Skin epidermis (tissue), 12 donors: ENCODE data around the gene SLC38A2.
A peak's percentile ranks its signal among the peaks of the same experiment; 100 is the strongest.

ENCODE experiments used
- H3K27ac ChIP-seq, 21 experiments: fragments of 200-600 bp; sonication (generic) in 11 of 21; one replicate each; pipeline ENCODE4 v1.5.0; 2020; ENCODE audit warnings: mild to moderate bottlenecking in 3 of 21, inconsistent platforms in 2 of 21, moderate library complexity in 2 of 21
- H3K4me3 ChIP-seq, 7 experiments: fragments of 200-600 bp; sonication (generic) in 2 of 7; one replicate each; pipeline ENCODE4 v1.5.0; 2020; ENCODE audit warnings: inconsistent platforms in 2 of 7, mild to moderate bottlenecking in 2 of 7, moderate library complexity in 1 of 7

SLC38A2 gene

DNA sequence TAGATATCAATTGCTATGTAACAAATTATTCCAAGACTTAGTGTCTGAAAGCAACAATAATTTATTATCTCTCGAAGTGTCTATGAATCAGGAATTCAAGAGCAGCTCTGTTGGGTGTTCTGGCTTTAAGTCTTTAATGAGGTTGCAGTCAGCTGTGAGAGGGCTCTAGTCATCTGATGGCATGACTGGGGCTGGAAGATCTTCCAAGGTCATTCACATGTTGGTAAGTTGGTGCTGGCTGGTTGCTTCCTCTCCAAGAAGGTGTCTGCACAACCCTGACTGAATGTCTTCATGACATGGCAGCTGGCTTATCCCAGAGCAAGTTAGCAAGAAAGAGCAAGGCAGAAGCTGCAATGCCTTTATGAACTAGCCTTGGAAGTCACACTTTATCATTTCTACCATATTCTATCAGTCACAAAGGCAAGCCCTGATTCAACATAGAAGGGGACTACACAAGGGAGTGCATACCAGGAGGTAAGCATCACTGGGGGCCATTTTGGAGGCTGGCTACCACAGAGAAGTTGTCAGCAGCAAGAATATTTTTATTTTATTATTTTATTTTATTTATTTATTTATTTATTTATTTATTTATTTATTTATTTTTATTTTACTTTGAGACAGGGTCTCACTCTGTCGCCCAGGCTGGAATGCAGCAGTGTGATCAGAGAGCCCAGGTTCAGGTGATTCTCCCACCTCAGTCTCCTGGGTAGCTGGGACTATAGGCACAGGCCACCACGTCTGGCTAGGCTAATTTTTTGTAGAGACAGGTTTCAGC lies 7.6 kb upstream of the SLC38A2 start:
- Histone ChIP-seq H3K27ac (no peak overlapping the region), H3K4me3 (no peak overlapping the region)

DNA sequence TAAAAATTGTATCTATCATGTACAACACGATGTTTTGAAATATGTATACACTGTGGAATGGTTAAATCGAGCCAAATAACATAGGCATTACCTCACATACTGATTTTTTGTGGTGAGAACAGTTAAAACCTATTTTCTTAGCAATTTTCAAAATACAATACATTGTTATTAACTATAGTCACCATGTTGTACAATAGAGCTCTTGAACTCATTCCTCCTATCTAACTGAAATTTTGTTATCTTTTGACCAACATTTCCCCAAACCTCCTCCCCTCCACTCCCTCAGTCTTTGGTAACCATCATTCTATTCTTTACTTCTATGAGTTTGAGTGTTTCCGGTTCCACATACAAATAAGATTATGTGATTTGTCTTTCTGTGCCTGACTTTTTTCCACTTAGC lies 6.8 kb upstream of the SLC38A2 start:
- H3K27ac ChIP-seq, result no peak overlapping the region
- H3K4me3 ChIP-seq, result no peak overlapping the region

DNA sequence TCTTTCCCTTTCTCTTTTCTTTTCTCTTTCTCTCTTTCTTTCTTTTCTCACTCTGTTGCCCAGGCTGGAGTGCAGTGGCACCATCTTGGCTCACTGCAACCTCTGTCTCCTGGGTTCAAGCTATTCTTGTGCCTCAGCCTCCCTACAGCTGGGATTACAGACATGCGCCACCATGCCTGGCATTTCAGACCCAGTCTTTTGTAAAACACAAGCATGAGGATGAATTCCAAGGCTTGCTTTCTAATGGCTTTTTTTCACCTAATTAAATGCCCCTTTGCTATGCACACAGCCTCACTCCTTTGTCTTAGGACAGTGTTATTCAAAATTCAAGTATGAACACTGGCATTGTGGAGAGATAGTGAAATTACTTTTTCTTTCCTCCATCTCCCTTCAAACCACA lies 6.0 kb upstream of the SLC38A2 start:
- Histone ChIP-seq H3K4me3 (no peak overlapping the region), H3K27ac (no peak overlapping the region)

GRCh38 chr12:46377678-46378077 lies 5.1 kb upstream of the SLC38A2 start:
- Histone ChIP-seq H3K4me3 (no peak overlapping the region), H3K27ac (no peak overlapping the region)

DNA sequence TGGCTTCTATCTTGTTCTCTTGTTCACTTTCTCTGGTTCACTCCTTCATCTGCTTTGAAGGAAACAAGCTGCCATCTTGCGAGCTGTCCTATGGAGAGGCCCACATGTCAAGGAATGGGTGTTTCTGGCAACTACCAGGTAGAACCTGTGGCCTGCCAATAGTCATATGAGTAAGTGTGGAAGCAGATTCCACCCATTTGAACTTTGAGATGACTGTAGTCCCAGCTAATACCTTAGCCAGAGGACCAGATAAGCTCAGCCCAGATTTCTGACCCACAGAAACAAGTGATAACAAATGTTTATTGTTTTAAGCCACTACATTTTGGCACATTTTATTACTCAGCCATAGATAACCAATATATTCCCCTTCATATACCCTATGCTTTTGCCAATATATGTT lies 4.0 kb upstream of the SLC38A2 start:
- H3K4me3 ChIP-seq, result no peak overlapping the region
- no peak overlapping the region for H3K27ac ChIP-seq

DNA sequence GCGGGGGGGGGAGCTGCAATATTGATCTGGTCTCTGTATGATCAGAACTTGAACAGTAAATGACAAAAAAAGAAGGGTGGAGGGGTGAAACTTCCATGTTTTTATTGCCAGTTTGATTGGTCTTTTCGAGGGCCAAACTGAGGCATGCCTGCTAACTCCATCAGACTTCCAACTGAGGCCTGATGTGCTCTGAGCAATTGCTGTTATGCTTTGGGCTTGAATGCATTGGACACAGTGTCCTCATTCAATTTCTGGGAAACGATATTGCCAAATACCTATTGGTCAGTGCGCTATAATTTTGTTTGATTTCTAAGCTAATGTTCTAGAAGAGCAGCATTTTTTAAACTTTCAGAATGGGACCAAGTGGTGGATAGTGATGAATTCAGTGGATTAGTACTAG lies 2.1 kb upstream of the SLC38A2 start:
- H3K4me3 ChIP-seq, result no peak overlapping the region
- H3K27ac ChIP-seq, result peak overlapping the region in 1 of 21 experiments; percentile 99

DNA sequence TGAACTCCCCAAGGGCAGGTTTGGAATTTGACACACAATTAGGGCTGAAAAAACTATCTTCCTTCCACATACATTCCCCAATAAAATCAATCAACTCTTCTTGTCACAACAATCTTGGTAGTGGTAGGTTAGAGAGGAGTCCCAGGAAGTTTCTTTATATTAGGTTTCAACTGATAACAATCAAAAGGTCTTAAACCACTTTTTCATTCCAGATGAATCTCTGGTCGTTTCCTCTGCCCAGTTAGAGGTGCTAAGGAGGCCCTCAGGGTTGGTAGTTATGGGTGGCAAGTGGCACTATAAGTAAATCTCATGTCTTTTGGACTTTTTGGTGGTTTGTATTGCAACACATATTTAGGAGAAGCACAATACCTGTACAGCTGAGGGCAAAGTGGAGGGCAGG lies 1.7 kb upstream of the SLC38A2 start:
- Histone ChIP-seq H3K4me3 (peak overlapping the region in 1 of 7 experiments; percentile 91), H3K27ac (peak overlapping the region in 6 of 21 experiments; percentile 96 to 99 (median 98))

GRCh38 chr12:46373301-46374296 lies 1.0 kb upstream of the SLC38A2 start:
- H3K27ac ChIP-seq, result peak overlapping the region; percentile 19 to 99 (median 97)
- peak overlapping the region; percentile 87 to 98 (median 96) for H3K4me3 ChIP-seq

DNA sequence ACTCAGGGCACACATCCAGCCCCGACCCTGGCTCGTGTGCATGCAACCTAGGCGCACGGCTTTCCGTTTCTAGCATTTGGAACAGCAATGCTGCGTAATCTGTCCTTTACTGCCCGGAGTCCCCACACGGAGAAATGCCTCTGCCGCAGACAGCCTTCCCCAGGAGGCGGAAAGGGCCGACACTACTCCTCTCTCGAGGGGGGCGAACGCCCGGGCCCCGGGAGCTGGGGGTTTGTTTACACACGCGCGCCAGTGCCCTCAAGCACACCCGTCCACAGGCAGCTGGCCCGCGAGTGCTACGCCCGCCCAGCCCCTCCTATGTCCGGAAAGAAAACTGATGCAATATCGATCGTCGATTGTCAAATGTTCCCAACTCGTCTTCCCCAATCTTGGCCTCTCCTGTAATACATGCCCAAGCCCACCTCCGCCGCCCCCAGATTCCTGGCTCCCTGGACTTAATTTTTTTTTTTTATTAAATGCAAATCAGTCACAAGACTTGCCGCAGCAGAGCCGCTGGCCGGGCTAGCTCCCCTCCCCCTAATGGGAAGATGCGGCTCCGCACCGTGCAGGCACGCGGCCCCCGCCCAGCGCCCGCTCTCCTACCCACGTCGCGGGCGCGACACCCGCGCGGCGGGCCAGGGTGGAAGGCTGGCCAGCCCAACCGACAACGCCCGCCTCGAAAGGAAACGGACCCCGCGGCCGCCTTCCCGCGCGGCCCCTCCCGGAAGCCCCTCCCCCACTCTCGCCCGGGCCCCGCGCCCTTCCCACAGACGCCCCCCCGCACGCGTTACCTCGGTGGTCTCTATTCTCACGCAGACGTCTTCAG lies 642 bp downstream of the SLC38A2 start:
- Histone ChIP-seq H3K4me3 (peak overlapping the region; percentile 87 to 98 (median 96)), H3K27ac (peak overlapping the region; percentile 91 to 99 (median 98))

DNA sequence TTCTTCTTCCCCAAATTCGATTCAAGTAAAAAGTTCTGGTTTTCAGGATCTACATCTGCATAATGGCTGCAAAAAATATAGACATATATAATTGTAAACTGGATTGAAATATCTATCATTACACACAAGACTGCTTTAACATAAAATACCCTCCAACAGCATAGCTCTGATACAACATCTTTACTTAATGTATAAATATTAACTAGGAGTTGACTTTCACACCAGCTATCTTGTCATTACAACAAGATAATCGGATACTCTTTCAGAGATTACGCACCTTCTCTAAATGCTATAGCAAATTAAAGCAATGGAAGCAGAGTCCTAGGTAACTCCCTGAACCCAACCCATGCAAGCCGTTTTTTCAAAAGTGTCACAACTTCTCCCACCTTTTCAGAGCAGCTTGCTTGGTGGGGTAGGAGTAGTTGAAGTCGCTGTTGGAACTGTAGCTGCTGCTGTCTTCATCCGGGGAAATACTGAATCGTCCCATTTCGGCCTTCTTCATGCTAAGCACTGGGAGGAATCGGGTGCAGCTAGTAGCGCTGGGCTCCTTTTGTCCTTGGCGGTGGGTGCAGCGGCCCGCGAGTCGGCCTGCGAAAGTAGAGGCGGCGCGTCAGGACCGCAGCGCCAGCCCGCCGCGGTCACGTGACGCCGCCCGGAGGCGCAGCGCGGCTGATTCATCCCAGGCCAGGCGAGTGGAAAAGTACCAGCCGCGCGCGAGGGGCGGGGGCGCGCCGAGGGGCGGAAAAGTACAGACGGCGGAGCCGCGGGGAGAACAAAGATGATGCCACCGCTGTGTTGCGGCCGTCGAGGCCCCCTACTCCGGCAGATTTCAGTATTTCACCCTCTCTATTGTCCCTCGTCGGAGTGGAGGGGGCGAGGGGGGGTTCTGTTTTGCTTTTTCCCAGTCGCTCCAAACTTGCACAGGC lies 1.5 kb downstream of the SLC38A2 start:
- Histone ChIP-seq H3K27ac (peak overlapping the region; percentile 91 to 99 (median 98)), H3K4me3 (peak overlapping the region; percentile 87 to 98 (median 96))

DNA sequence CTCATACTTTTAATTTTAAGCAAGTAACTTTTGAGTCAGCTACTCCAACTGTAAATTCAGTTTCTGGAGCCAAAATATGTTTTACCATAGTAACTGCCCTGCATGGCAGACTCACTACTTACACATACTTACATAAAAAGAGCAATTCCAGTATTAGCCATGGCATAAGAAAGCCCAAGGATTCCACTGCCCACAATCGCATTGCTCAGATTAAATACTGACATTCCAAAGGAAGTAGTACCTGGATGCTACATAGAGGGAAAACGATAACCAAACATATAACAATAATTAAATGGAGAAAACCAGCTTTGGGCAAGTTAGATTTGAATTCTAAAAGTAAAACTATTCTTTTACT lies 2.2 kb downstream of the SLC38A2 start:
- Histone ChIP-seq H3K27ac (peak overlapping the region in 17 of 21 experiments; percentile 8 to 99 (median 96)), H3K4me3 (peak overlapping the region; percentile 87 to 98 (median 96))

DNA sequence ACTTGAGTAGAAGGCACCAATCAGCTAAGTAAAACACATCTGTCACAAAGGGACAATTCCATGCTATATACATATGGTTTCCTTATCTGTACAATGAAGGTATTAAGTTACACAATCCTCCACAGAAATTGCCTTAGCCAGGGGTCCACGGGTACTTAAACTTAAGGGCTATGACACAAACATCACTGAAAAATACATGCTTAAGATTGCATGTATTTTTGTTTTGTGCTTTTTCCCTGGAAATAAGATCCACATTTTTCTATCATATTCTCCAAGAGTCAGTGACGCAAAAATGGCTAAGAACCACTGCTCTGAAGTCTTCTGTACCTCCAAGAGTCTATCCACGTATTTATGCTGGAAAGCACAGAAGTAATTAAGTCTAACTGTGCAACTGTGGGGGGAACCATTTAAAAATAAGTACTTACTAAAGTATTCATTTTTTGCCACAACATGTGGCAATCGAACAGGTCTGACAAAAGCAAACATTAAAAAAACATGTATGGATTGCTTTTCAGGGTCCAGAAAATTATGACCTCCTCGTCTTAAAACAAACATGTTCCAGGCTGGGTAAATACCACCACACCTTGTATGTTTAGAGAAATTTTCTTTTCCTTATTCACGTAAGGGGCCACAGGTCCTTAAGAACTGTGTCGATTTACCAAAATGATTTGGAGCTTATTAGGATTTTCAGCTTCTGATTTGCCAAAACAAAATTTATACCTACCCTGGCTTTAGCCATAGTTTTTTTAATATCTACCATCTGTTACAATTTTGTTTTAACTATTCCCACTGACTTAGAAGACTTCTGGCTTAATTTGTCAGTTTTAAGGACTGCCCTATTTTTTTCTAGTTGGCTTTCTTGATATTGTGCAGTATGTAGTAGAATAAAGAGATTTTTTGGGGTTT lies 2.8 kb downstream of the SLC38A2 start:
- peak overlapping the region in 14 of 21 experiments; percentile 8 to 99 (median 96) for H3K27ac ChIP-seq
- H3K4me3 ChIP-seq, result peak overlapping the region; percentile 87 to 98 (median 96)

DNA sequence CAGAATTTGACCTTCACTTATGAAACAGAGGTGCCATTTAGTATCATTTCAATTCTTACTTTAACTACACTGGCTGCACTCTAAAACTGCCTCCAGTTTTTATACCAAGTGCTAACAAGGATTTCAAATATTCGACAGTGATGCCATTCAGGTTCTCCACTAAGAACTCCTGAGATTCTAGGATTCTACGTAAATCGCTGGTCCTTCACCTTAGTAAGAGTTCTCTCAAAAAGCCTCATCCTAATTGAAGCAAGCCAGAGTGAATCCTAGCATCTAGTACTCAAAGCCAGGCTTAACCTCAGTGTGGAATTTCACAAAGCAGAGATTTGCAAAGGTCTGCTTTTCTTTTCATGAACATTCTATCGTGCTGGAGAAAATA lies 3.5 kb downstream of the SLC38A2 start:
- H3K4me3 ChIP-seq, result peak overlapping the region; percentile 87 to 98 (median 96)
- H3K27ac ChIP-seq, result peak overlapping the region in 10 of 21 experiments; percentile 20 to 99 (median 48)

DNA sequence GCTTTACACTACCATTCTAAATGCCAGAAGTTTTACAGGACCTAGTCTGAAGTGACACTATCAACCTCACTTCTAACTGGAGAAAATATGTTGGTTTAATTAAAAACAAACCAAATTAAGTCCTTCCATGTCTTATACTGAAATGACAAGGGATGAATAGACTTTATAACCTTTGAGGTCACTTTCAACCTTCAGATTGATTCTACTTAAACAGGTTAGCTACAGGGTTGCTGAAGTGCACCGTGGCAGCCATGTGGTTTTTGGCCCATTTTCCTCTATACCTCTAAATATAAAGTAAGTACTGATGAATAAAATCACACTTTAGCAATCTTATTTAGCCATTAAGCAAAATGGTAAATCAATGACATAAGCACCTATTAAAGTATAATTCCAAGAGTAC lies 3.9 kb downstream of the SLC38A2 start:
- peak overlapping the region in 8 of 21 experiments; percentile 26 to 99 (median 49) for H3K27ac ChIP-seq

GRCh38 chr12:46368138-46368537 lies 4.4 kb downstream of the SLC38A2 start:
- Histone ChIP-seq H3K4me3 (peak overlapping the region; percentile 87 to 98 (median 96)), H3K27ac (peak overlapping the region in 11 of 21 experiments; percentile 18 to 99 (median 41))

More for the DNA sequence above, 3.9 kb downstream of the SLC38A2 start:
- H3K4me3 ChIP-seq, result peak overlapping the region; percentile 87 to 98 (median 96)

GRCh38 chr12:46367351-46368029 lies 5.1 kb downstream of the SLC38A2 start:
- Histone ChIP-seq H3K4me3 (peak overlapping the region in 6 of 7 experiments; percentile 87 to 98 (median 94)), H3K27ac (peak overlapping the region in 10 of 21 experiments; percentile 18 to 99 (median 41))

GRCh38 chr12:46366771-46367170 lies 5.8 kb downstream of the SLC38A2 start:
- Histone ChIP-seq H3K4me3 (peak overlapping the region in 3 of 7 experiments; percentile 88 to 98 (median 91)), H3K27ac (peak overlapping the region in 2 of 21 experiments; percentile 17 to 49)
